Adipose tissue (tissue), 3 donors: Measurements from ENCODE around the gene AFF1. TPM values are rescaled to one million over a fixed set of nuclear protein-coding genes. Genes with fewer than 3 reads are reported as not detected.
"Not testable (repeated sequence)": the region's sequence is repeated elsewhere in the genome, so short reads cannot be mapped to it uniquely, and the experiment has no call there.

Source experiments
- H3K27ac ChIP-seq: one replicate; pipeline ENCODE4 v1.5.1; 2013; ENCODE audit warnings: low read depth, low read length
- WGBS, 3 donors: extraction: QIAGEN DNeasy Blood & Tissue Kit; methylation state at CpG; one replicate each; pipeline ENCODE4 v1.1.7; 2013; 5-methylcytosine and 5-hydroxymethylcytosine counted together
- polyA plus RNA-seq, 3 donors: library from polyadenylated mRNA; stranded (reverse); fragments of 200-250 nt; gene quantifications; one replicate each; pipeline ENCODE4 v1.2.3, GENCODE V29; 2013
- donor health status: healthy with polysubstance abuse.
- donor health status: Bipolar disorder and iron deficiency.
- donor health status: healthy.

The AFF1 gene
- polyA plus RNA-seq, 3 donors = 10.0 to 19.8 (median 17.8) TPM

DNA sequence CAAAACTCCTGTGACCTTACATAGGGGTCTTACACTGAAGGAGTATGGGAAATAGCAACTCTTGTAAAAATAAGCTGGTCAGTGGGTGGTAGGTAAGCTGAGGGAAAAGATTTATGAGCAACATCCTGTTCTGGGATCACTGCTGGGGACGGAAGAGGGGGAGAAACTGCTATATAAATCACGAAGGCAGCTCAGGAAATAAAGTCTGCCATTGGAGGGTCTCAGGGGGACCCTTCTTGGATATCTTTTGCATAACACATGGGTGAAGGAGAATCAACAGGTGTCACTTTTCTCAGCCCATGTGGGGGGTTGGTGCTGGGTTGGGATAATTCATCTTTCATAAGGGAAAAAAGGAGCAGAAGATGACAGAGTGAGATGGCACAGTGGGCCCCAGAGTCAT is 33.7 kb downstream of the AFF1 start:
- 35 to 78% (median 47%) methylated on average over 2 of the region's 2 CpGs for WGBS, 3 donors

DNA sequence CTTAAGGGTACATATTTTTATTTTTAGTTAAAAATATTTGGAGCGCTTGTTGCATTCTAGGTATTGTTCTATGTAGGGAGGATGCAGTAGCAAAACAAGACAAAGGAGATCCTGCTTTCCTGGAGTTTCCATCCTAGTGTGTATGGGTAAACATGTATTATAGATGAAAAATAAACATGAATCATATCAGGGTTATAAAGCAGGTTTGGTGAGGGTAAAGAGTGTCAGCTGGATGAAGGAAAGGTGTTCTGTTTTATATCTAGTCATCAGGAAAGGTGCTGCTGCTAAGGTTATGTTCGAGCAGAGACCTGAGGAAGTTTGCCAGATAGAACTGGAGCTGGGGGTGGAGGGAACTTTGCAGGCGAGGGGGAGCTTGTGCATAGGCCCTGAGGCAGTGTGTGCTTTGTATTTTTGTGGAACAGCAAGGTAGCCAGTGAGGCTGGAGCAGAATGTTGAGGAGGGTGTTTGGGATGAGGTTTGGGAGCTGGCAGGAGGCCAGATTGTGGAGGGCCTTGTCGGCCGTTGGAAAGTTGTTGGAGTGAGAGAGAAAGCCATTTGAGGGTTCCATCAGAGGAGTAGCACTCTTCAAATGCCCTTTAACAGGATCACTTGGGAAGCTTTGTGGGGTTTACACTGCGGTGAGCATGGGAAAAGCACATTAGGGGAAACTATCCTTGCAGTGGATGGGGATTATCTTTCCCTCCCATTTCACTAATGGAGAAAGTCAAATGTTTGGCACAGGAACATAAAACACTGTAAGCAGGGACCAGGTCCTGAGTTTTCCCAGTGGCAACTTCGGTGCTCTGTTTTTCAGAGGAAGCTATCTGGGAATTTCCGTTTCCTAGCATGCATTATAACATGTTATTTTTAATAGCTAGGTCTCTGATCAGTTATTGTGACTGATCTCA is 35.9 kb downstream of the AFF1 start:
- WGBS, 3 donors = 40 to 59% (median 56%) methylated on average over 8 of the region's 8 CpGs
- H3K27ac ChIP-seq = no peak overlapping the region

More for the DNA sequence above, 33.7 kb downstream of the AFF1 start:
- no peak overlapping the region for H3K27ac ChIP-seq

GRCh38 chr4:86971355-86971683 is 36.5 kb downstream of the AFF1 start:
- no peak overlapping the region for H3K27ac ChIP-seq

DNA sequence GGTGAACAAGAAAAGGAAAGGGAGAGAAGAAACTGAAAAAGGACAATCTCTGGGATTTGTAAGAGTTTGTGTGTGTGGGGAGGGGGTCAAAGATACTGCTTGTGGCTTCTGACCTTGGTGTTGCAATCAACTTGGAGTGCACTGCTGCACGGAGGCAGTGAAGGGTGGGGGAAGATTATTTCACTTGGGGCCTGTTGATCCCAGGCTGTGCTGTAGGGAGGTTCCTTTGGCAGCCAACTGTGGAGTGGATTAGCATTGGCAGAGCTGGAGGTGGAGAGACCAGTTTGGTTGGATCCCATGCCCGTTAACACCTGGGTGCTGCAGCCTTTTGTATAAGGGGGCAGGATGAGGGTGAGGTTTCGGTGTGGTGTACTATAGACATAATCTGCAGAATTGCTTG is 38.2 kb downstream of the AFF1 start:
- no peak overlapping the region for H3K27ac ChIP-seq
- WGBS, 3 donors = 35 to 50% (median 37%) methylated on average over 3 of the region's 3 CpGs

- 34 to 60% (median 56%) methylated on average over 4 of the region's 4 CpGs for WGBS, 3 donors
- H3K27ac ChIP-seq = no peak overlapping the region
Measured at GRCh38 chr4:86973668-86974067, 38.9 kb downstream of the AFF1 start.

DNA sequence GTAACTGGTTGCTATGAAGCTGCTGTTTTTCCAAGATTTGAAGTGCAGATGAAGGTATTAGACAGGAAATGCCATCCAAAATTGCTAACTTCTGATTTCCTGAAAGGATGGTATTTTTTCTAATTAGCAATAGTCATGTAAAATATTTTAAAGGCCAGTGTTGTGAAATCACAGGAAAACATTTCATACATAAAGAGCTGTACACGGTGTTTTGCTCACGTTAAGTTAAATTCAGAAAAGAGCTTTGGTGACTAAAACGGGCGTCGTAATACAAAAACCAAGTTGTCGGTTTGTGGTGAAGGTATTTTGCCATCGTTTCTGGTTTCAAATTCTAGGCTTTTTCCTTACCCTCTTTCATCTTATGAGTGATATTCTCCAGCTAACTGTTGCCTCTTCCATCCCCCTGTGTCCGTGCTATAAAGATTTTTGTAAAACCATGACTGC is 39.8 kb downstream of the AFF1 start:
- H3K27ac ChIP-seq = no peak overlapping the region
- WGBS, 3 donors = 43 to 77% (median 48%) methylated on average over 8 of the region's 8 CpGs

DNA sequence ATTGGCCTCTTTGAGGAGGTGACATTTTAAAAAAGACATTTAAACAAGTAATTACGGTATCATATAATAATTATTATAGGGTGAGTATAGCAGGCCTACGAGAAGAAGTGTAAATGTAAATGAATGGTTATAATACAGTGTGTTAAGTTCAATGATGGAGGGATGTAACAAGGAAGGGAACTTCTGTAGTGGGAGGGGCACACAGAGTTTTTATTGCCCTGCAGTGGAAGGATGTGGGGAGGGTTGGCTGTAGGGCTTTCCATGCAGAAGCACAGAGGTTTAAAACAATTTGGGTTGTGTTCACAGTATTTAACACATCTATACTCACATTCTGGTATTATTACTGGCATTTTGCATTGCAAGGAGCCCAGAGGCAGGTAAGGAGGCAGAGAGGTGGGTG is 41.1 kb downstream of the AFF1 start:
- H3K27ac ChIP-seq = no peak overlapping the region
- WGBS, 3 donors = 89 to 97% (median 91%) methylated on average over 2 of the region's 2 CpGs

DNA sequence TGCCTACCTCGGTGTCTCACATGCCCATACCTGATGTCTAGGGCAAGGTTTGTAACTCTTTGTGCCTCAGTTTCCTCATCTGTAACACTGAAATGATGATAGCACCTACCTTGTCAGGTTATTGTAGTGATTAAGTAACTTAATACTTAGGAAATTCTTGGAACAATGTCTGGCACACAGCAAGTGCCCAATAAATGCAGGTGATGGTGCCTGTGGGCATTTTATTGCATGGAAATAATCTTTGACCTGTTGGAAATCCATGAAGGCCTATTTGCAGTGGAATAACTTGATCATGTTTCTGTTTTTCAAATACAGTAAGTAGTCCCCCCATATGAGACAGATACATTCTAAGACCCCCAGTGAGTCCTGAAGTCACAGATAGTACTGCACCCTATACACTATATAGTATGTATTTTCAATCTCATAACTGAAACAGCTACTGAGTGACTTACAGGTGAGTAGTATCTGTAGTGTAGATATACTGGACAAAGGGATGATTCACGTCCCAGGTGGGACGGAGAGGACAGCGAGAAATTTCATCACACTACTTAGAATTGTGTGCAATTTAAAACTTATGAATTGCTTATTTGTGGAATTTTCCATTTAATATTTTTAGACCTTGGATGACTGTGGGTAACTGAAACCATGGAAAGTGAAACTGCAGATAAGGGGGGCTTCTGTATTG is 42.1 kb downstream of the AFF1 start:
- WGBS, 3 donors = 88 to 92% (median 91%) methylated on average over 4 of the region's 4 CpGs

DNA sequence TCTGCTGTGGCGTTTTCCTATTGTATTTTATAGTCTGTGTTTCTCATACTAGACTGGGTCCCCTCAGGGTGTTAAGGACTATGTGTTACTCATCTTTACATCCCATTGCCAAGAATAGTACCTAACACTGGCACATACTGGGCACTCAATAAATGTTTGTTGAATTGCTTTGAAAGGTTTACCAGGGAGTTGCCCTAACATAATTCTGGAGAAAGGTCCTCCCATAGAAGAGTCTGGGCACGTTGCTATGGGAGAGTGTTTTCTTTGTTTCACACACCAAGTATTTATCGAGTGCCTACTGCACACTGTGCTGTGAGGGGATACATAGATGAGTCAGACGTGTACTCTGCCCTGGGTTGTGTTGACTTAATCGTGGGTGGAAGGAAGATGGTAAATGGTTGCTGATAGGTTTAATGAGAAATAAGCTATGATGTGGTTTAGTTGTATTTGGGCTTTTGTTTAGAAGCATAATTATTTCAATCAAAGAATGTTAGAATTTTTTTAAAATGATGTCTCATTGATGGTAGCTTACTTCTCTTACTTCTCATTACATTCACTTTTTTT is 42.9 kb downstream of the AFF1 start:
- 32 to 79% (median 71%) methylated on average over 5 of the region's 5 CpGs for WGBS, 3 donors
- no peak overlapping the region for H3K27ac ChIP-seq

More for the DNA sequence above, 42.1 kb downstream of the AFF1 start:
- H3K27ac ChIP-seq = no peak overlapping the region

GRCh38 chr4:86978709-86979108 is 43.9 kb downstream of the AFF1 start:
- 43 to 46% (median 46%) methylated on average over 2 of the region's 2 CpGs for WGBS, 3 donors

DNA sequence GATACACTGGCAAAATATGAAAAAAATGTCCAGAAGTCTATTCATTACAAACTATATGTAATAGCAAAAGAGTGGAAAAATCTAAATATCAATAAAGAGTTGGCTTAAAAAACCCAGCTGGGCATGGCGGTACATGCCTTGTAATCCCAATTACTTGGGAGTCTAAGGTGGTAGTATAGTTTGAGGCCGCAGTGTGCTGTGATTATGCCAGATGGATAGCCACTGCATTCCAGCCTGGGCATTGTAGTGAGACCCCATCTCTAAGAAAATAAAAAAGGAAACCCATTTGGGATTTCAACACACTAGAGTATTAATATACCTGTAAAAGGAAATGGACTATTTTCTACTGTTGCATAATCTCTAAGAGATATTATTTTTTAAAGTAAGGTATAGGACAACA is 45.4 kb downstream of the AFF1 start:
- WGBS, 3 donors = 97 to 99% (median 98%) methylated on average over 2 of the region's 2 CpGs
- no peak overlapping the region for H3K27ac ChIP-seq

More at GRCh38 chr4:86978709-86979108, 43.9 kb downstream of the AFF1 start:
- no peak overlapping the region for H3K27ac ChIP-seq

DNA sequence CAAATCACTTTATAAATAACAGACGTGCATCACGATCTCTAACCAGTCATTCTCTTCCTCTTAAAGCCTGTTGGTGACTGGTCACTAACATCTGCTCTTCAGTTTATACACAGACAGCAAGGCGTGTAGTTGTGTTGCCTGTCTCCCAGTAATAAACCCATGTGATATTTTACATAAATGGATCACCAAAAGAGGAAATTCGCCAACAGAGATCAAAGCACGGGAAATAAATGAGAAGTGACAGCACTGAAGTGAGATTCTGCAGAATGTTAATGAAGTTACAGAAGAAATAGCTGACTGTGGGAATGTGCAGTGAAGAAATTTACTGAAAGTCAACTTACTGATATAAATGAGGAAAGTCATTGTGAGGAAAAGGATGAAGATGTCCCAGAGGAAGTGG is 47.0 kb downstream of the AFF1 start:
- H3K27ac ChIP-seq = no peak overlapping the region
- 50 to 70% (median 66%) methylated on average over 5 of the region's 5 CpGs for WGBS, 3 donors

- 96 to 98% (median 96%) methylated on average over 5 of the region's 5 CpGs for WGBS, 3 donors
Measured at GRCh38 chr4:86985852-86986251, 51.0 kb downstream of the AFF1 start.

GRCh38 chr4:86989658-86990057 is 54.8 kb downstream of the AFF1 start:
- H3K27ac ChIP-seq = not testable (repeated sequence)
- 90 to 98% (median 93%) methylated on average over 3 of the region's 3 CpGs for WGBS, 3 donors

More at GRCh38 chr4:86985852-86986251, 51.0 kb downstream of the AFF1 start:
- not testable (repeated sequence) for H3K27ac ChIP-seq

DNA sequence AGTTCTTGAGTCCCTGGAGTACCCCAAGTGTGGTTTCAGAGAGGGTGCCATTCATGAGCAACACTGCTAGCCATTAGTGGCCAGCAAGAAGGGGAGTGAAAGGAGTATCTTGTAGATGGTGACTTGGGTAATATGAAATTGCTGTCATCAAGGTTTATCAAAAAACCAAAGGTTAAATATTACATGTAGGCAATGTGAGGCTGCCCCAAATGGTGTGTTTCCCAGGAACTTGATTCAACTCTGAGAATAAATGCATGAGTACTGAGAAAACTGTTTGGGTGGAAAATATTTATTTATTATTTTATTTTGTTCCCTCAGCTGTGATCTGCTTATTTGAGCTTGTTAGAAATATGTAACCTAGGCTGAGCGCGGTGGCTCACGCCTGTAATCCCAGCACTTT is 55.7 kb downstream of the AFF1 start:
- H3K27ac ChIP-seq = no peak overlapping the region
- 35 to 99% (median 97%) methylated on average over 3 of the region's 3 CpGs for WGBS, 3 donors

DNA sequence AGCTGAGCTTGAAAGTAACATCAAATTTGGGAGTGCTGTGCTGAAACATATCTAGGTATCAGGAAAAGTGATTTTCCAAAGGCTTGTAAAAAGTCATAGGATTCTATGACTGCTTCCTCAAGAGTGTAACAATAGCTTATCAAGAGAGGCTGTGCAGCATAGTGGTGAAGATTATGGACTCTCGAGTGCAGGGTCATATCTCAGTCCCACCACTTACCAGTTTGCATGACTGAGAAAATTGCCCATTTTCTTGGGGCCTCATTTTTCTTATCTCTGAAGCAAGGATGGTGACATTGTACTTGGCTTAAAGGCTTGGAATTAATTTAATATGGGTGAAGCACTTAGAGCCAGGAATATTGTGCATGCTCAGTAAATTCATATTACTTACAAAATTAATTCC is 57.2 kb downstream of the AFF1 start:
- 39 to 93% (median 92%) methylated on average over 1 of the region's 1 CpG for WGBS, 3 donors
- H3K27ac ChIP-seq = no peak overlapping the region

- WGBS, 3 donors = 41 to 77% (median 66%) methylated on average over 6 of the region's 6 CpGs
- no peak overlapping the region for H3K27ac ChIP-seq
Measured at GRCh38 chr4:86993909-86994681, 59.3 kb downstream of the AFF1 start.

- WGBS, 3 donors = 27 to 96% (median 93%) methylated on average over 2 of the region's 2 CpGs
- H3K27ac ChIP-seq = no peak overlapping the region
Measured at GRCh38 chr4:86994686-86995085, 59.9 kb downstream of the AFF1 start.

- 58 to 97% (median 94%) methylated on average over 3 of the region's 6 CpGs for WGBS, 3 donors
- not testable (repeated sequence) for H3K27ac ChIP-seq
Measured at GRCh38 chr4:86996510-86996909, 61.7 kb downstream of the AFF1 start.
